HepG2 (cell line): ENCODE data around the gene OSBP. TPM values are rescaled to one million over a fixed set of nuclear protein-coding genes. Genes with fewer than 3 reads are reported as not detected.
A peak's percentile ranks its signal among the peaks of the same experiment; 100 is the strongest.

Experiments
- ARNTL ChIP-seq: sonication (generic); formaldehyde crosslinking; IDR thresholded peaks from 2 replicates; pipeline ENCODE4 v1.4.0; 2020; ENCODE audit warnings: mild to moderate bottlenecking, missing genetic modification reagents
- ASH2L ChIP-seq: fragments of 300-600, 200-600 bp; sonication (generic); IDR thresholded peaks from 2 replicates; pipeline ENCODE4 v1.7.0; 2017; ENCODE audit warnings: low read depth, mild to moderate bottlenecking, moderate library complexity, mixed read lengths, low read length; ENCODE audit not compliant: insufficient read length
- ETV6 ChIP-seq: sonication (generic); formaldehyde crosslinking; conservative IDR thresholded peaks from 2 replicates; pipeline ENCODE4 v1.4.0; 2020; ENCODE audit warnings: missing genetic modification reagents
- GATAD2A ChIP-seq: IDR thresholded peaks from 2 replicates; pipeline ENCODE4 v1.6.1; 2016
- HES4 ChIP-seq: sonication (generic); formaldehyde crosslinking; IDR thresholded peaks from 2 replicates; pipeline ENCODE4 v1.9.0; 2021; ENCODE audit warnings: mild to moderate bottlenecking, missing genetic modification reagents, borderline replicate concordance
- IKZF1 ChIP-seq: fragments of 450-650 bp; IDR thresholded peaks from 2 replicates; pipeline ENCODE4 v1.7.1; 2016
- KLF6 ChIP-seq: IDR thresholded peaks from 2 replicates; pipeline ENCODE4 v1.8.0; 2016; ENCODE audit warnings: missing biosample characterization, missing genetic modification reagents
- KMT2A ChIP-seq: sonication (generic); formaldehyde crosslinking; IDR thresholded peaks from 2 replicates; pipeline ENCODE4 v1.4.0; 2020; ENCODE audit warnings: missing genetic modification reagents
- NFYB ChIP-seq: sonication (generic); formaldehyde crosslinking; IDR thresholded peaks from 2 replicates; pipeline ENCODE4 v1.4.0; 2020; ENCODE audit warnings: missing genetic modification reagents
- NR3C1 ChIP-seq: sonication (generic); formaldehyde crosslinking; IDR thresholded peaks from 2 replicates; pipeline ENCODE4 v1.4.0; 2020; ENCODE audit warnings: missing genetic modification reagents
- RARG ChIP-seq: sonication (generic); formaldehyde crosslinking; IDR thresholded peaks from 2 replicates; pipeline ENCODE4 v1.4.0; 2020; ENCODE audit warnings: low read depth, mild to moderate bottlenecking, missing genetic modification reagents
- RBM39 ChIP-seq: fragments of 200-400 bp; formaldehyde crosslinking; IDR thresholded peaks from one replicate; pipeline ENCODE4 v1.6.1; 2018; ENCODE audit warnings: antibody characterized with exemption, mild to moderate bottlenecking, low read depth, low read length; ENCODE audit not compliant: poor library complexity, severe bottlenecking
- RXRB ChIP-seq: IDR thresholded peaks from 2 replicates; pipeline ENCODE4 v1.6.1; 2016; ENCODE audit warnings: borderline replicate concordance, missing genetic modification reagents, missing compliant biosample characterization
- TFAP4 ChIP-seq: sonication (generic); IDR thresholded peaks from 2 replicates; pipeline ENCODE4 v1.6.1; 2016; ENCODE audit warnings: low read depth, borderline replicate concordance
- TRIM24 ChIP-seq: sonication (generic); formaldehyde crosslinking; IDR thresholded peaks from 2 replicates; pipeline ENCODE4 v1.8.0; 2022; ENCODE audit warnings: mild to moderate bottlenecking, missing genetic modification reagents
- ZBTB42 ChIP-seq: sonication (generic); formaldehyde crosslinking; IDR thresholded peaks from 2 replicates; pipeline ENCODE4 v1.5.0; 2020; ENCODE audit warnings: mild to moderate bottlenecking, missing genetic modification reagents
- ZNF225 ChIP-seq: sonication (generic); formaldehyde crosslinking; IDR thresholded peaks from 2 replicates; pipeline ENCODE4 v1.4.0; 2020; ENCODE audit warnings: mild to moderate bottlenecking, missing genetic modification reagents
- ZNF318 ChIP-seq: sonication (generic); formaldehyde crosslinking; IDR thresholded peaks from 2 replicates; pipeline ENCODE4 v1.4.0; 2020; ENCODE audit warnings: mild to moderate bottlenecking, missing genetic modification reagents
- ZNF552 ChIP-seq: sonication (generic); formaldehyde crosslinking; IDR thresholded peaks from 2 replicates; pipeline ENCODE4 v1.9.0; 2022; ENCODE audit warnings: missing genetic modification reagents, mild to moderate bottlenecking, borderline replicate concordance
- ZNF672 ChIP-seq: sonication (generic); formaldehyde crosslinking; IDR thresholded peaks from 2 replicates; pipeline ENCODE4 v1.8.1; 2022; ENCODE audit warnings: missing genetic modification reagents
- ZNF790 ChIP-seq: sonication (generic); formaldehyde crosslinking; IDR thresholded peaks from 2 replicates; pipeline ENCODE4 v1.8.0; 2022; ENCODE audit warnings: missing genetic modification reagents, mild to moderate bottlenecking, borderline replicate concordance
- ZNF841 ChIP-seq: sonication (generic); formaldehyde crosslinking; IDR thresholded peaks from 2 replicates; pipeline ENCODE4 v1.8.1; 2023; ENCODE audit warnings: missing genetic modification reagents, borderline replicate concordance
- polyA plus RNA-seq, 8 experiments: library from polyadenylated mRNA; depleted of rRNA in 3 of 8; stranded (reverse) in 7 of 8; unstranded in 1 of 8; fragments of >200 nt; fragmentation: Illumina TruSeq in 4 of 8; extraction: Trizol in 4 of 8; gene quantifications; 2 replicates each; pipeline versions ENCODE4 v1.2.1 to v1.2.3, GENCODE V29; 2011 to 2016; ENCODE audit warnings: low read depth in 4 of 8, missing spikeins in 1 of 8, mixed read lengths in 1 of 8; ENCODE audit not compliant: insufficient read depth in 1 of 8
- total RNA-seq, 5 experiments: library from RNA; depleted of rRNA; stranded (reverse); fragments of >200 nt; fragmentation: Illumina TruSeq; extraction: Trizol; gene quantifications; 2 replicates each; pipeline ENCODE4 v1.2.3, GENCODE V29; 2016; ENCODE audit warnings: low read depth in 1 of 5

The OSBP gene
- total and polyA plus RNA-seq, 2 of the 13 experiments (the other 11 are each of a cell fraction or from before 2014, with no cell fraction given) = 12.1 to 13.5 TPM

DNA sequence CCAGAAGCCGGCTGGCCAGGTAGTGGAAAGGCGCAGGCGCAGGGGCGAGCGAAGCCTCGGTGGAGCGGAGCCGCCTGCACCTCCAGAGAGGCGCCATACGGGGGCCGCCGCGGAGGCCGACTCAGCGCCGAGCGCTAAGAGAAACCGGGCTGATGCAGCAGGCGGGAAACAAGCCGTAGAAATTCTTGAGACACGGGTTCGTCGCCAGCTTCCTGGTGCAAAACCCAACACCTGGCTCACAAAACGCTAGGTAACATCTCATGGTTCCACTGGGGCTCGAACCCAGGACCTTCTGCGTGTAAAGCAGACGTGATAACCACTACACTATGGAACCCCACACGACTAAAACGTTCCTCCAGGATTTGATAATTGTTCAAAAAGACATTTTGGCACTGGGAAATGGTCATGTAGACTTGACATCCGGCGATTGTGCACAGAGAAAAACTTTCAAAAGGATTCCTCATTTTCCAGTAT lies 65.2 kb downstream of the OSBP start (continued):
- TF ChIP-seq ARNTL (CRISPR knock-in tag) (no peak; the same call in 1 of the 2 replicates), IKZF1 (no peak), RXRB (CRISPR knock-in tag) (peak; percentile 49; the same call in 1 of the 2 replicates), TRIM24 (CRISPR knock-in tag) (no peak), KMT2A (CRISPR knock-in tag) (peak; percentile 57; the same call in 1 of the 2 replicates), NR3C1 (CRISPR knock-in tag) (no peak), ZNF672 (CRISPR knock-in tag) (no peak), NFYB (no peak), GATAD2A (CRISPR knock-in tag) (peak; percentile 81), TFAP4 (no peak), ZNF790 (CRISPR knock-in tag) (no peak), ZBTB42 (CRISPR knock-in tag) (0 out of 2 replicates have a peak, but pooled peaks have one; percentile 67), ZNF225 (CRISPR knock-in tag) (no peak; the same call in 1 of the 2 replicates), ZNF841 (CRISPR knock-in tag) (no peak), RBM39 (peak; percentile 82), RARG (no peak), ETV6 (CRISPR knock-in tag) (peak; percentile 35; the same call in 1 of the 2 replicates), ASH2L (no peak), HES4 (no peak), ZNF318 (CRISPR knock-in tag) (peak; percentile 82; the same call in 1 of the 2 replicates), KLF6 (CRISPR knock-in tag) (peak; percentile 86), ZNF552 (CRISPR knock-in tag) (peak; percentile 40; the same call in 1 of the 2 replicates)
